IPS-20b (cell line): ENCODE data around the gene SAP30BP.

ENCODE experiments used
- H3K27ac ChIP-seq: one replicate; pipeline ENCODE4 v1.5.1; 2013; ENCODE audit warnings: low read length
- H3K27me3 ChIP-seq: 2 replicates; pipeline ENCODE4 v1.6.1; 2013; ENCODE audit warnings: mild to moderate bottlenecking, low read length, inconsistent platforms; ENCODE audit not compliant: insufficient read depth
- H3K36me3 ChIP-seq: 2 replicates; pipeline ENCODE4 v1.6.1; 2013; ENCODE audit warnings: low read depth, mild to moderate bottlenecking, inconsistent platforms, low read length, moderate library complexity; ENCODE audit not compliant: insufficient read depth
- H3K4me1 ChIP-seq: 2 replicates; pipeline ENCODE4 v1.6.1; 2013; ENCODE audit warnings: mild to moderate bottlenecking, control low read depth, inconsistent platforms, low read length, moderate library complexity; ENCODE audit not compliant: insufficient read depth
- H3K4me3 ChIP-seq: 2 replicates; pipeline ENCODE4 v1.5.1; 2013; ENCODE audit warnings: mild to moderate bottlenecking, low read length, inconsistent platforms
- H3K9ac ChIP-seq: 2 replicates; pipeline ENCODE4 v1.6.1; 2013; ENCODE audit warnings: low read depth, mild to moderate bottlenecking, inconsistent platforms, low read length, moderate library complexity
- H3K9me3 ChIP-seq: 2 replicates; pipeline ENCODE4 v1.6.1; 2013; ENCODE audit warnings: mild to moderate bottlenecking, low read depth, low read length, inconsistent platforms; ENCODE audit not compliant: insufficient read depth

SAP30BP gene

GRCh38 chr17:75666959-75667790, at the start of gene SAP30BP, which contains the start of gene RECQL5:
Gene SAP30BP (plus strand): TSS chr17:75667338. CDS start chr17:75667373, 35 bp downstream.
Gene RECQL5 (minus strand): TSS chr17:75667154. CDS start chr17:75666557, 597 bp downstream.
- H3K36me3 ChIP-seq: peaks cover 59% of the 10 kb centered on the region
- H3K4me1 ChIP-seq: 0 out of 2 replicates have a peak, but pooled peaks cover 4% of the 10 kb centered on the region
- peak within 1 kb of the TSS; percentile 49 for H3K27ac ChIP-seq

GRCh38 chr17:75617675-75618074, 49.5 kb upstream of the SAP30BP start:
- Histone ChIP-seq H3K27ac (no peak overlapping the region), H3K9me3 (no peaks in the 10 kb centered on the region), H3K4me3 (no peak overlapping the region), H3K4me1 (no peaks in the 10 kb centered on the region), H3K9ac (no peak overlapping the region), H3K36me3 (no peaks in the 10 kb centered on the region), H3K27me3 (no peaks in the 10 kb centered on the region; the same call in 1 of the 2 replicates)

More at GRCh38 chr17:75666959-75667790, at the start of gene SAP30BP, which contains the start of gene RECQL5:
- H3K9me3 ChIP-seq: no peaks in the 10 kb centered on the region
- H3K27me3 ChIP-seq: no peaks in the 10 kb centered on the region
- peak within 1 kb of the TSS; percentile 96 for H3K9ac ChIP-seq
- H3K4me3 ChIP-seq: peak within 1 kb of the TSS; percentile 99

DNA sequence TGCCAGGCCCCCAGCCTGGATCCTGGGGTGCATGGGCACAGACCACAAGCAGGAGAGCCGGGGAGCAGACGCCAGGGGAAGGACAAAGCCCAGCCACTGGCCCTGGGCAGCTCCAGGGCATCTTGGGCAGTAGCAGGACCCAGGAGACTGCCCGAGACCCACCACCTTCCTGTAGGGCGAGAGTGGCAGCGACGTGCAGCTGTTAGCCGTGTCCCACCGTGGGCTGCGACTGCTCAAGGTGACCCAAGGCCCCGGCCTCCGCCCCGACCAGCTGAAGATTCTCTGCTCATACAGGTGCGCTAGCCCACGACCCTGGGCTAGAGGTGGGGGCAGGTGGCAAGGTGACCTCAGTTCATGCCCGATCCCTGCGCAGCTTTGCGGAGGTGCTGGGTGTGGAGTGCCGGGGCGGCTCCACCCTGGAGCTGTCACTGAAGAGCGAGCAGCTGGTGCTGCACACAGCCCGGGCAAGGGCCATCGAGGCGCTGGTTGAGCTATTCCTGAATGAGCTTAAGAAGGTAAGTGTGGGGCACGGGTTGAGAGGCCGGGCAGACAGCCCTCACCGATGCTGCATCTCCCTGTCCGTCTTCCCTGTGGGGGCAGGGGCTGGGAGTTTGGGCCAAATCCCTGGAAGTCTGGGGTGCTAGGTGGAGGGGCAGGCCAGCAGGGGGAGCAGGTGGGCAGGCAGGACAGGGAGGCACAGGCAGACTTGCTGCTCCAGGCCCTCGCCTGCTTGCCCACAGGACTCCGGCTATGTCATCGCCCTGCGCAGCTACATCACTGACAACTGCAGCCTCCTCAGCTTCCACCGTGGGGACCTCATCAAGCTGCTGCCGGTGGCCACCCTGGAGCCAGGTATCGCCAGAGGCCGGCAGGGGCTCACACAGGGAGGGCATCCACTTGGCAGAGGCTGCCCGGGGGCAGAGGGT, 47.4 kb upstream of the SAP30BP start:
- no peaks in the 10 kb centered on the region for H3K9me3 ChIP-seq
- H3K27me3 ChIP-seq: no peaks in the 10 kb centered on the region; the same call in 1 of the 2 replicates
- no peaks in the 10 kb centered on the region for H3K4me1 ChIP-seq
- no peak overlapping the region for H3K27ac ChIP-seq
- H3K4me3 ChIP-seq: no peak overlapping the region
- no peak overlapping the region for H3K9ac ChIP-seq
- H3K36me3 ChIP-seq: no peaks in the 10 kb centered on the region

DNA sequence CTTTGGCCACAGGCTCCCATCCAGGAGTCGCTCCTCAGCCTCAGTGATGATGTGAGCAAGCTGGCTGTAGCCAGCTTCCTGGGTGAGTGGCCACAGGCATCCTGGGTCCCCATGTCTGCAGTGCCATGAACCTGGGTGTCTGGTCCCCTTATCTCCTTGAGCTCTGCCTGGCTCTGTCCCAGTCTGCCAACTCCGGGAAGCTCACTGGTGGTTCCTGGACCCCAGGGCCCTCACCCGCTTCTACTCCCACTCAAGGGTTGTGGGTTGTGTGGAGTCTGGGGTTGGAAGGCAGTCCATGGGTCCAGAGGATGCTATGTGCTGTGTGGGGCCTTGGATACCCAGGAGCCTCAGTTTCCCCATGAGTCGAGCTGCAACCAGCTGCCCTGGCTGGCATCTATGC, 45.6 kb upstream of the SAP30BP start:
- Histone ChIP-seq H3K9me3 (no peaks in the 10 kb centered on the region), H3K9ac (no peak overlapping the region), H3K36me3 (no peaks in the 10 kb centered on the region), H3K27ac (no peak overlapping the region), H3K4me3 (no peak overlapping the region), H3K4me1 (no peaks in the 10 kb centered on the region), H3K27me3 (no peaks in the 10 kb centered on the region; the same call in 1 of the 2 replicates)

DNA sequence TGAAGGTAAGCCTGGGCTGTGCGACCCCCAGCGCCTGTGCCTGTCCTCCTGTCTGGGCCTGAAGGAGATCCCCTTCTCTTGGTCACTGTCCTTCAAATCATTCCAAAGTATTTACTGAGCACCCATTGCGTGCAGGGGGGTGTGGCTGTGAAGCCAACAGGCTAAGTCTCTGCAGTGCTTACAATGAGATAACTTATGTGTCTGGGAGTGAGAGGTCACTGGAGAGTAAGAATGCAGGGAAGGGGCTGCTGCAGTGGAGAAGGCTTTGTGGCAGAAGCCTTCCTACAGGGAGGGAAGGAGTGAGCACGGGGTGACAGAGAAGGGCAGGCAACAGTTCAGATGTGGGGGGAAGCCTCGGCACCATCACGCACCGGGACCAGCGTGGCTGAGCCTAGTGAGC, 45.1 kb upstream of the SAP30BP start:
- Histone ChIP-seq H3K36me3 (no peaks in the 10 kb centered on the region), H3K9me3 (no peaks in the 10 kb centered on the region), H3K9ac (no peak overlapping the region), H3K27ac (no peak overlapping the region), H3K27me3 (no peaks in the 10 kb centered on the region; the same call in 1 of the 2 replicates), H3K4me1 (no peaks in the 10 kb centered on the region), H3K4me3 (no peak overlapping the region)

DNA sequence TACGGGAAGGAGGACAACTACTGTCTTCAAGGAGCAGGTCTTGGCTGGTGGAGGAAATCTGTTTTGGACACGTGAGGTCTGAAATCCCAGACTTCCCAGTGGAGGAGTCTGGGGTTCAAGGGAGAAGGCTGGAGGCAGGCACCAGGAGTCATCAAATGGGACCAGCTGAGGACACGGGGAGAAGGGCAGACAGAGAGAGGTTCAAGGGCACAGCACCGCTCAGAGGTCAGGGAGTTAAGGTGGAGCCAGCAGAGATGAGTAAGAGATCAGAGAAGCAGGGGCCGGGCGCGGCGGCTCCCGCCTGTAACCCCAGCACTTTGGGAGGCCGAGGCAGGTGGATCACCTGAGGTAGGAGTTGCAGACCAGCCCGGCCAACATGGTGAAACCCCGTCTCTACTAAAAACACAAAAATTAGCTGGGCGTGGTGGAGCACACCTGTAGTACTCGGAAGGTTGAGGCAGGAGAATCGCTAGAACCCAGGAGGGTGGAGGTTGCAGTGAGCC, 44.3 kb upstream of the SAP30BP start:
- H3K9ac ChIP-seq: no peak overlapping the region
- no peak overlapping the region for H3K27ac ChIP-seq
- H3K27me3 ChIP-seq: no peaks in the 10 kb centered on the region; the same call in 1 of the 2 replicates

GRCh38 chr17:75623386-75623785, 43.8 kb upstream of the SAP30BP start:
- H3K36me3 ChIP-seq: no peaks in the 10 kb centered on the region
- no peaks in the 10 kb centered on the region for H3K9me3 ChIP-seq
- H3K9ac ChIP-seq: no peak overlapping the region
- no peak overlapping the region for H3K4me3 ChIP-seq
- H3K4me1 ChIP-seq: no peaks in the 10 kb centered on the region
- no peaks in the 10 kb centered on the region; the same call in 1 of the 2 replicates for H3K27me3 ChIP-seq
- no peak overlapping the region for H3K27ac ChIP-seq

More for the DNA sequence above, 44.3 kb upstream of the SAP30BP start:
- Histone ChIP-seq H3K9me3 (no peaks in the 10 kb centered on the region), H3K4me3 (no peak overlapping the region), H3K4me1 (no peaks in the 10 kb centered on the region), H3K36me3 (no peaks in the 10 kb centered on the region)

- Histone ChIP-seq H3K4me1 (no peaks in the 10 kb centered on the region), H3K9me3 (no peaks in the 10 kb centered on the region), H3K9ac (no peak overlapping the region), H3K4me3 (no peak overlapping the region), H3K27ac (no peak overlapping the region), H3K27me3 (no peaks in the 10 kb centered on the region; the same call in 1 of the 2 replicates), H3K36me3 (no peaks in the 10 kb centered on the region)
Observed at GRCh38 chr17:75624021-75624420, 43.1 kb upstream of the SAP30BP start.

DNA sequence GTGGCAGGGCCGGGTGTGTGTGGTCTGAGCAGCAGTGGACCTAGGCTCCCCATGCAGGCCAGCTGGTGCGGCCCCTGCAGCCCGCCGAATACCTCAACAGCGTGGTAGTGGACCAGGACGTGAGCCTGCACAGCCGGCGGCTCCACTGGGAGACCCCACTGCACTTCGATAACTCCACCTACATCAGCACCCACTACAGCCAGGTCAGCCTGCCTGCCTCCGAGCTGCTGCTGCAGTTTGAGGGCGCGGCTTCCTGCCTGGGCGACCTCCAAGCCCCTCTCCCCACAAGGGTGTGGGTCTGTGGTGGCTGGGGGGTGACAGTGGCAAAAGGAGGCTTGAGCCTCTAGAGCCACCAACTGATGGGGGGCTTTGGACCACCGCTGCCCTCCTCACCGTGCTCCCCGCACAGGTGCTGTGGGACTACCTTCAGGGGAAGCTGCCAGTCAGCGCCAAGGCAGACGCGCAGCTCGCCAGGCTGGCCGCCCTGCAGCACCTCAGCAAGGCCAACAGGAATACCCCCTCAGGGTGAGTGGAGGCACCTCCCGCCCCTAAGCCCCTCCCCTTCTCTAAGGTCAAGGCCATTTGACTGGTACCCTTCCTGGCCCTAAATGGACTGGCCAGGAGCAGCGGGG, 42.3 kb upstream of the SAP30BP start:
- H3K36me3 ChIP-seq: no peaks in the 10 kb centered on the region
- H3K4me1 ChIP-seq: no peaks in the 10 kb centered on the region
- no peak overlapping the region for H3K4me3 ChIP-seq
- H3K27ac ChIP-seq: no peak overlapping the region
- H3K9ac ChIP-seq: no peak overlapping the region
- no peaks in the 10 kb centered on the region; the same call in 1 of the 2 replicates for H3K27me3 ChIP-seq
- no peaks in the 10 kb centered on the region for H3K9me3 ChIP-seq

GRCh38 chr17:75625813-75626486, 41.2 kb upstream of the SAP30BP start:
- Histone ChIP-seq H3K36me3 (no peaks in the 10 kb centered on the region; the same call in 1 of the 2 replicates), H3K27ac (no peak overlapping the region)

More at GRCh38 chr17:75625813-75626486, 41.2 kb upstream of the SAP30BP start:
- H3K9me3 ChIP-seq: no peaks in the 10 kb centered on the region
- no peak overlapping the region for H3K9ac ChIP-seq
- no peaks in the 10 kb centered on the region for H3K4me1 ChIP-seq
- H3K27me3 ChIP-seq: no peaks in the 10 kb centered on the region; the same call in 1 of the 2 replicates
- H3K4me3 ChIP-seq: no peak overlapping the region
